GM21619 (cell line): Measurements from ENCODE around the gene MYO1D.
"Not testable (repeated sequence)": the region's sequence is repeated elsewhere in the genome, so short reads cannot be mapped to it uniquely, and the experiment has no call there.

Experiments used
- ATAC-seq: cut with Tn5 transposase; IDR thresholded peaks from one replicate; pipeline ENCODE4 v1.9.1; 2021; ENCODE audit not compliant: unreplicated experiment

Gene MYO1D

DNA sequence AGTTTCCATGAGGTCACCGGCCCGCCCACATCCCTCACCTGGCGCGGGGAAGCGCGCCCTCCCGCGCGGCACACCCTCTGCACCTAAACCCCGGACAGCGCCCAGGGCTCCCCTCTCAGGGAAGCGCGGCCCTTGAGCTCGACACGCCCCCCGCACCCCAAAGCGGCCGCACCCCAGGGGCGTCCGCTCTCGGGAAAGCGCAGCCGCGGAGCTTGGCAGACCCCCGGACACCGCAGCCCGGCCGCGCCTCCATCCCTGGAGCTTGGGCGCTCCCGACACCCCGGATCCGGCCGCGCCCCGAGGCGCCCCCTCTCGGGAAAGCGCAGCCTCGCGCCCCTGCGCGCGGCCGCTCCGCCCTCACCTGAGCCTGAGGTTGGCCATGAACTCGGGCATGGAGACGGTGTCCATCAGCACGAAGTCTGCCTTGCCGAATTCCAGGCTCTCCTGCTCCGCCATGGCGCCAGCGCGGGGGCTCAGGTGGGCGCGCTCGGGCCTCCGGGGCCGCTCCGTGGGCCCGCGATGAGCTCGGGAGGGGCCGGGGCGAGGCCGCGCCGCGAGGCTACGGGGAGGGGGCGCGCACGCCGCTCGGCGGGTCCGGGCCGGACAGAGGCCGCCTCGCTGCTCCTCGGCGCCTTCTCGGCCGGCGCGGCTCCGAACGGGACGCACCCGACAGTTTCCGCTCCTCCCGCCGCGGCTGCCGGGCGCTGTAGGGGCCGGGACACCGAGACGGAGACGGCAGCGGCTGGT, at the start of gene MYO1D:
Gene MYO1D, minus strand, starts transcription at position 708 of the 747 bp plus-strand sequence. Its CDS starts 252 bp downstream, at position 456.
- ATAC-seq: peak; percentile 54

DNA sequence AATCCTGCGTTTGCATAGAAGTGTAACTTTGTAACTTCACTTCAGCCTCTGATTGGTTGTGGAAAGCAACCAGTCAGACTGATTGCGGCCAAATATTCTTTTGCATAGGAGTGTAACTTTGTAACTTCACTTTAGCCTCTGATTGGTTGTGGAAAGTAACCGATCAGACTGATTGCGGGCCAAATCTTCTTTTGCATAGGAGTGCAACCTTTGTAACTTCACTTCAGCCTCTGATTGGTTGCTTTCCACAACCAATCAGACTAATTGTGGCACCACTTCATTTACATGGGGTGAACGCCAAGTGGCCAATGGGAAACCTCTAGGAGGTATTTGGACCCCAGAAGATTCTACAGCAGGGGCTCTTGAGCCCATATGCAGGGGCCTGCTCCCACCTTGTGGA, 49.3 kb upstream of the MYO1D start:
- no peak for ATAC-seq

DNA sequence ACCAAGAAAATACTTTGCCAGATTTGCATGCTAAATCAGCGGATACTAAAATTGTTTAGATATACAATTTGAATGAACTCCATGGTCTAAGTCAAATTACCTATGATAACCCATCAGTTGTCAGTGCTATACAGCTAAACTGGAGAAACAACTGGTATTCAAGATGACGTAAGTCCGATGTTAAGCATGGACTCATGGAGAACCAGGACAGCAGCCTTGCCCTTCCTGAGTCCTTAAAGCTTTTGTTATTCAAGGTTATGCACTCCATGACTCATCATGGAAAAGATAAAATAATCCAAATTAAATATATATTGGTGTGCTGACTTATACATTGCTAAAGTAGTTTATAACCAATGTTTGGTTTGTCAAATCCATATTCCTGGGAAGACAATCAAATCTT, 47.0 kb upstream of the MYO1D start:
- not testable (repeated sequence) for ATAC-seq

DNA sequence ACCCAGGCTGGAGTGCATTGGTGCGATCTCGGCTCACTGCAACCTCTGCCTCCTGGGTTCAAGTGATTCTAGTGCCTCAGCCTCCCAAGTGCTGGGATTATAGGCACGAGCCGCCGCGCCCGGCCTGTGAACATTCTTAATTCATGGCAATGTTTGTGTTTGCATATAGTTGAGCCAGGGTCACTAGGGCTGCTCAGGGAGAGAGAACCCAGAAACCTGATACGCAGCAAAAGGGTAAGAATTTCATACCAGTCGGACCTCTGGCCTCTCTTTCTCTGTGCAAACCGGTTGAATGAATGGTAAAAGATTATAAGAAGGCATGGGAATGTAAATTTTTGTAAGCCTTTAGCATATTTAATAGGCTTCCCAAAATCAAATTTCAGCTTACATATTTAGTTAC, 44.1 kb upstream of the MYO1D start:
- ATAC-seq: no peak

DNA sequence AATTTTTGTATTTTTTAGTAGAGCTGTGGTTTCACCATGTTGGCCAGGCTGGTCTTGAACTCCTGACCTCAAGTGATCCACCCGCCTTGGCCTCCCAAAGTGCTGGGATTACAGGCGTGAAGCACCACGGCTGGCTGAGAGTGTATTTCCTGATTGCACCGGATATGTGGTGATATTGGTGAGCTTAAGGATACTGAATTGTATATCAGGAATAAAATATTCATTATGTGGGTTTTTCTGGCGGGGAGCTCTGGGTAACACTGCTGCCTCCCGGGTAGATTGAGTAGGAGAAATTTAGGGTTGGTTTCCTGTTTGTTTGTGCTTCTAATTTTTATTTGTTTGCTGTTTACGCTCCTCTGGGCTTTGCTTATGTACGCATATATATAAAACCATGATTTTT, 43.4 kb upstream of the MYO1D start:
- no peak for ATAC-seq

DNA sequence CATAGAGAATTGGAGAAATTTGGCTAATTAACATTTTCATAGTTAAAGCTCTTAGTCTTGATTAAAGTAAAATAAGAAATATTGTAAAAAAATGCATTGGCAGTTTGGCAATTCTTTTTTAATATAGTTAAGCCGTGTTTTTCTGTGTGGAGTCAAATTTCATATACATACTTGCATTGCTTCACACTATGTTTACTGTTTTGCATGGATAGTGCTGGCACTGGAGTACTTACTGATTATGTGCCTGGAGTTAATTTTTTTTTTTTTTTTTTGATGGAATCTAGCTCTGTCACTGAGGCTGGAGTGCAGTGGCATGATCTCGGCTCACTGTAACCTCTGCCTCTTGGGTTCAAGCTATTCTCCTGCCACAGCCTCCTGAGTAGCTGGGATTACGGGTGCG, 43.0 kb upstream of the MYO1D start:
- ATAC-seq: not testable (repeated sequence)

DNA sequence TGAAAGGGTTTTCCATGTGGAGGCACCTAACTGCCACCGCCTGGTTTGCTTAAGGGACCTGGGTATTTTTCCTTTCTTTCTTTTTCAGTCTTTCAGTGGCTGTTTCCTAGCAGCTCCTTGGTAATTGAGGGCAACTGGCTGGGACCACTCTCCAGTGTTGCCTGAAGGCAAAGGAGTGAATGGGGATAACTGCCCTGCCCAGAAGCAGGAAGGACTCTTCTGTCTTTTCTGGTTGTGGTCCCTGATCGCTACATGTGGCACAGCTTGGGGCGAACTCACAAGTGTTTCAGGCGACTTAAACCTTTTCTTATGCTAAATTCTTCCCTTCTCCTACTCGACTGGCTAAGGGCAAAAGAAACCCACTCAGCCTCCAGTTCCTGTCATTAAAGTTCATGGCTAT, 40.9 kb upstream of the MYO1D start:
- ATAC-seq: no peak

DNA sequence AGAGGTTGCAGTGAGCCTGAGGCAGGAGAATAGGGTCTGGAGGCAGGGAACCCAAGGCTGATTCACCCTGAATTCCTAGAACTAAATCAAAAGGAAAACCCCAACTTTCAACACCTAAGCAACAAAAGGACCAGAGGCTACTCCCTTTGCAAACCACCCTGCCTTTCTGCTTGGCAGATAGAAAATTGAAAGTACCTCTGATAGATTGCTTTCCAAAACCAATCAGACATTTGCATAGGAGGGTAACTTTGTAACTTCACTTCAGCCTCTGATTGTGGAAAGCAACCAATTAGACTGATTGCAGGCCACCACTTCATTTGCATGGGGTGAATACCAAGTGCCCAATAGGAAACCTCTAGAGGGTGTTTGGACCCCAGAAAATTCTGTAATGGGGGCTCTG, 40.2 kb upstream of the MYO1D start:
- ATAC-seq: no peak

DNA sequence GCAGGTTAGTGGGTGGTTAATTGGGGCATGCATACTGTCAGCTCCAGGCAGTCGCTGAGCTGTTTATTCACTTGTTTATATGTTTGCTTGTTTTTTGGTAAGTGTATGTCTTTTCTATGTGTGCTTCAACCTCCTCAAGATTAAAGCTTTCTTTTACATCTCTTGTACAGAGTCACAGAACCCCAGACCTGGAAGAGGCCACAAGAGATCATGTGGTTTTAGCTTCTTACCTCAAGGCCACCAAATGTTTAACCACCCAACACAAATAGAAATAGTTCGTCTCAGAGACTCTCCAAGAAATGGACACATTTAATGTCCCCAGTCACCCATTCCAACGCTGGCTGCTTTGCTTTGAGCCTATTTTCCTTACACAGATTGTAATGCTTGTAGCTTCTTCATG, 39.2 kb upstream of the MYO1D start:
- ATAC-seq: no peak

DNA sequence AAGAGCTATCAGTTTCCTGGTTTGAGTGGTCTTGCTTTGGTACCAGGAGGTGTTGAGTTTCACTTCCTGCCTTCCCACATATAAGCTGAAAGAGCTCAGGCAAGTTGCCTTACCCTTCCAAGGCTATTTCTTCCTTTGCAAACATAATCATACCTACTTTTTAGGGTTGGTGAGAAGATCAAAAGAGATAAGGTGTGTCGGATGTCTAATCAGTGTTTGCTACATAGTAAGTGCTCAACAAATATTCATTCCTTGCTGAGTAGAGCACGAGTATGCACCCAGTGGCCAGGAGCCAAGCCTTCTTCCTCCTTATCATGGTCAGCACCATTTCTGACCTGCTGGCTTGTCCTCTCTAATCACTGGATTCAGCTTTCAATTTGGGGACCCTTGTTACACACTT, 38.3 kb upstream of the MYO1D start:
- ATAC-seq: no peak

DNA sequence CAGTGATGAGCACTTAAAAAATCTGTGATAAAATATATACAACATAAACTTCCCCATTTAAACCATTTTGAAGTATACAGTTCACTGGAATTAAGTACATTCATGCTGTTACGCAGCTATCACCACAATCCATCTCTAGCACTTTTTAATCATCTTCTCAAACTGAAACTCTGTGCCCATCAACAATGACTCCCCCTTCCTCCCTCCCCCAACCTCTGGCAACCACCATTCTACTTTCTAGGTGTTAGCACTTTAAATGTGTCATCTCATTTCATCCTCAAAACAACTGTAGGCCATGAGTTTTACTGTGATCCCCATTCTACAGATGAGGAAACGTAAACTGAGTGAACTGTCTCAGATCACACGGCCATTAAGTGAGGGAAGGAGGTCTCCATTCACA, 37.3 kb upstream of the MYO1D start:
- no peak for ATAC-seq

DNA sequence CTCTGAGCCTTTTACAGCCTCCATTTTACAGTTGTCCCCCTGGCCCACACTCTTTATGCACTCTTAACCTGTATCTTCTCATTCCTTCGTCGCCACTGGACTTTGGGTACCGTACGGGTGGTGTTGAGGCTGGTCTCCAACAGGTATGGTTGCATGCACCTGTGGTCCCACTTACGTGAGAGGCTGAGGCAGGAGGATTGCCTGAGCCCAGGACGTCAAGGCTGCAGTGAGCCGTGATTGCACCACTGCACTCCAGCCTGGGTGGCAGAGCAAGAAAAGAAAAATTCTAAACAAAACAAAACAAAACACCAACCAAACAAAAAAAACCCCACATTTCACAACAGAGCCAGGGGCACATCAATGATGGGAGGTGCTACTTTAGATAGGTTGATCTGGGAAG, 36.7 kb upstream of the MYO1D start:
- ATAC-seq: no peak

DNA sequence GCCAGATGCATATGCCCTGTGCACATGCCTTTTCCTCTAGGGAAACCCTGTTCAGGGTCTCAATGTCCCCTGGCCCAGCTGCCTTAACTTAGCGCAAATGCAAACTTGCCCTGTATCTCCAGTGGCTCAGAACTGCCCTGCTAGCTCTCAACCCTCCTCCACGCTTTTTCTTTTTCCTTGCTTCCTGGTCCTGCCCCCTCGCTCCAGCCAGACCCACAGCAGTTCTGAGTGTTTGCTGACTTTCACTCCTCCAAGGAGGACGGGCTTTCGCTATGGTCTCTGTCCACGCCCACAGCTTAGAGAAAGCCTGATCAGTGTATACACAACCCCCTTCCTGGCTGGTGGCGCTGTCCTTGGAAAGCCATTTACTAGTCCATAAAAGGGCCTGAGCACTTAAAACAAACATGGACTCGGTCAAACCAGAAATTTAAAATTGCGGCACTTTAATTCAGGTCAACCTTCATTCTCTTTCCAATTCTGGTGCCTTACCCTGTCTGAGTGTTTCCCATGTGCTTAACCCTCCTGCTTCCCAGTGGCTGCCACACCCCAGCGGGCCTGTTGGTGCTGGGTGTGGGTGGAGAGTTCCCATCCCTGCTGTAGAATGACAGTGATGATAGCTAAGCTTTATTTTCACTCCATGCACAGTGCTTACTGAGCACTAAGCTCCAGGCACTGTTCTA, 35.4 kb upstream of the MYO1D start:
- ATAC-seq: no peak

DNA sequence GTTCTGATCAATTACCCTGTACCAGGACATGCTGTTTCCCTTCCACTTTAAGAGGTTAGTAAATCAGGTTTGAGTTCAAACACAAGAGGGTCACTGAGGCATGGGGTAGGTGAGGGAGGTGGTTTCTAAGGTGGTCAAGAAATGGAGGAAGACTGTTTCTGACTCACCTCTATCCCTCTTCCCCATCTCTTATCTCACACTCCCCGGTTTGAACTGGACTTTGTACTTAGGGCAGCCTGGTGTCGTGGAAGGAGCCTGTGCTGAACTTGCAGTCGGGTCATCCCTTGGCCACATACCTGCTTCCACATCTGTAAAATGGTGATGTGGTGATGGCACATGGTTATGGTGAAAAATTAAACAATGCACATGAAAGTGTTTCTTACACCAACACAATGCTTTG, 33.8 kb upstream of the MYO1D start:
- ATAC-seq: no peak

DNA sequence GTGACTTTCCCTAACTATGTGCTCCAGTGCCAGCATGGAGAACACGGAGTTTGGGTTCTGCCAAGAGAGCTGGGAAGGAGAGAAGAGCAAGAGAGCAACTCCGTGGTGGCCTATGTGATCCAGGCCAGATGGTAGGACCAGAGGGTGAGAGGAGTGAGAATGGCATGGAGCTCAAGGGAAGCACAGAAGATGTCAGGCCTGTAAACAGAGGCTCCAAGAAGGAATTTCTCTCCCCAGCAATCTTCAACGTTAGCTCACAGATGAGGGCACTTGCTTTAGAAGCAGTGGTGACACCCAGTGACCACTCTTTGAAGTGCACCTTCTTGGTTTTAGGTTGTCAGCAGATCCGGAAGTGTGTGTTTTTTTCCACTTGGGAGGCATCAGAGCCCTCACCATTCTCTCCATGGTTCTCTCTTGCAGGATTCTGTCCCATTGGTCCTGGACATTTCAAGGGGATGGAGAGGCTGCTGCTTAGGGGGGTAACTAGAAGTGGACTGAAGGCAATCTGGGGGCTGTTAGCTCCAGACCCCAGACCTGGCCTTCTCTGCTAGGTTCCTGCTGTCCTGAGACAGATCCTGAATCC, 33.0 kb upstream of the MYO1D start:
- ATAC-seq: no peak

DNA sequence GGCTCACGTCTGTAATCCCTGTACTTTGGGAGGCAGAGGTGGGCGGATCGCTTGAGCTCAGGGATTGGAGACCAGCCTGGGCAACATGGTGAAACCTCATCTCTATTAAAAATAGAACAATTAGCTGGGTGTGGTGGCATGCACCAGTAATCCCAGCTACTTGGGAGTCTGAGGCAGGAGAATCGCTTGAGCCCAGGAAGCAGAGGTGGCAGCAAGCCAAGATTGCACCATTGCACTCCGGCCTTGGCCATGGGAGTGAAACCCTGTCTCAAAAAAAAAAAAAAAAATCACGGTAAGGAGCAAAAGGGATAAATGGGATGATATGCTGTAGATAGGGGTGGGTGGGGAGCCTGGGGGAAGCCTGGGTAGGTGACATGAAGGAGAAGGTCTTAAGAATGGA, 30.7 kb upstream of the MYO1D start:
- no peak for ATAC-seq

DNA sequence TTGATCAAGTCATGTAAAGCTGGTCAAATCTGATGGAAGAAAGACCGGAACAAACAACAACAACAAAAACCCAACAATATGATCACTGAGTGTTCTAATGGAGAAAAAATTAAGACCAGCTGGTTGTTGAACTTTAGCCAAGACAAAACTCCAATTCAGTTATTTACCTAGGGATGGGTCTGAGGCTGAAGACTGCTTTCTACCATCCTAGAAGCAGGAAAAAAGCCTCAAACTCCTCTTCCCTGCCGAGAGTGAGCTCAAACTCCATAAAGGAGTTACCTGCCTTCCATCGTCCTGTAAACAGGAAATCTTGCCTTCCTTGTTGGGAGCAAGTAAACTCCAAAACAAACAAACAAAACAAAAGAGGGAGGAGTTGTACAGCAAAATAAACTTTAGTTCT, 28.0 kb upstream of the MYO1D start:
- ATAC-seq: no peak

DNA sequence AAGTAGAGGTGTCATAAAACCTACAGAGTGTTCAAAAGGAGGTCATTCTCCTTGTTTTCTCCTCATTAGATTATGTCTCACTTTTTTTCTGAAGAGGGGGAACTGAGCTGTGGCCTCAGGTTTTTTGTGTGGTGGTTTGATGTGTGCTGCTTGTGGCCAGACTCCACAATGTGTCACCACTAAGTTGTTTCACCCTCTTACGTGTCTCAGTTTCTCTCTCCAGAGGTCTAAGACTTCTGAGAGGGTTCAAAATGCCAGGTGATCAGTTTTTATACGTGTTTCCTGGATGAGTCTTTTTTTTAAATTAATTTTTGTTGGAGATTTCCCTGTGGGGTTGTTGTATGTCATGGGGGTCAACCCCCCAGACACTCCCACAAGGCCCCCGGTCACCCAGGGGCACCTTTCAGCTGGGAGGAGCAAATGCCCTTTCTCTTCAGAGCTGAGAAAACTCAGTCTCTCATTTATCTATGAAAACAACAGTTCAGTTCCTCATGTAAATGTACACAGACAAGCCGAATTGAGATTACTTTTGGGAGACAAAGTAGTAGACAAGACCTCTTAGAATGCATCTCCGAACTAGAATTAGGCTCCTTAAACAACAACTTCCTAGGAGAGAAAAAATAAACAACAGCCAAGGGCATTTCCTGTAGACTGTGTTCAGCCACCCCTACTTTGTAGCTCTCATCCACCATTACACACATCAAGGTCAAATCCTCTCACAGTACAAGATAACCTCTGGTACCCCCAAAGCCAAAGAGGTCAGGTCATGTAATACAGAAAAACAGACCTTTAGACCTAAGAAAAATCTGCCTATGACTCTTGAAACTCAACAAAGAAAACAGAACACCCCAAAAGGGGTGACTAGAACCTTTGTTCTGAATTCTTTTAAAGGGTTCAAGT, 27.1 kb upstream of the MYO1D start:
- ATAC-seq: no peak

DNA sequence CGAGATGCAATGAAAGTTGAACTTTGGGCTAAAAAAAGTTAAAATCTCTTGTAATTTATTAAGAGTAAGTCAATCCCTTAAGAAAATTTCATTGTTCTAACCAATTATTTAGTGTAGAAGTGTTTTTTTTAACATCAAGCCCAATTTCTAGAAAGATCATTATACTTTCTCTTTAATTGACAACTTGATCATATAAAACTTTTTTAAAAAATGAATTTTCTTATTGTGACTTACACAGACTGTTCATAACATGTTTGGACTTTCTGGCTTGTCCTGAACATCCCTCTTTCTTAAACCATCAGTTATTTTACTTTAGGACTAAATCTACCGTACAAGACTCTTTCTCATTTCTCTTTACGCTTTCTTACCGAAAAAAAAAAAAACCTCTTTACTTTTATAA, 24.8 kb upstream of the MYO1D start:
- ATAC-seq: no peak

DNA sequence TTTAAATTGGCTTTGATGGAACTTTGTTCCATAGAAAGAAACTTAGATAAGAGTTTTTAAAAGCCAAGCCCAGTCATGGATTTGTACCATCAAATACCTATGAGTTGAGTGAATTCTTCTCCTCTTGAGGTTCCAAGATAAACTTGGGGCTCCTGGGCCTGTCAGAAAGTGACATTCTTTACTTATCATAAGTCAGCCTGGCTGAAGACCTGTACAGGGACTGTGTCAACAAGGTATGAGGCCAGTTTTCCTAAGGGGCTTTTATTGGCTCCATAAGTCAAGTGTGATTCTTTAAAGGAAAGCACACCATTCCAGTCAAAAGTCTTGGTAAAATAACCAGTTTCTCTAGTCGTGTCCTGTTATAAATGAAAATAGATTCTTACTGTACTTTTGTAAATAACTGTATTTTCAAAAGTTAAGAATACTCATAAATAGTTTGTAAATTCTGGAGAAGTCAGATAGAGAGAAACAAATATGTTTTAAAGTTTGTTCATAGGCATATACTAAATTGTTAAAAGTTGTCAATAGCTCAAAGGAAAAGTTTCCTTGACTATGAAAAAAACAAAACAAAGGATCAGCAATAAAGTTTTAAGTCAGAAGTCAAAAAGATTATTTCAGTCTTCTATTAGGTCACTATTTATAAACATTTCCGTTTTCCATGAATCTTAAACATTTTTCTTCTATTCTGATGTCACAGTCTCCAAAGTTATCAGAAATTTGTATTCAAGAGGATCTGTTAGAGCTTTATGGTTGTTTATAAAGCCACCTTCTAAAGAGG, 22.5 kb upstream of the MYO1D start:
- no peak for ATAC-seq
